HL-60 (cell line): ENCODE measurements around the gene STXBP2. TPM values are rescaled to one million over a fixed set of nuclear protein-coding genes. Genes with fewer than 3 reads are reported as not detected.

Experiments
- microRNA-seq: library from miRNA; unstranded; fragments of <30 nt; microRNA quantifications from one replicate; pipeline ENCODE4, GENCODE V29; 2018

Gene STXBP2

Small RNA genes lying within 50 kb of the gene (microRNA-seq; reads per million reads assigned to microRNA genes)
- not detected for gene MIR6792
